Esophagus squamous epithelium (tissue), 5 donors: ENCODE results near the gene PRKG1. TPM values are rescaled to one million over a fixed set of nuclear protein-coding genes. Genes with fewer than 3 reads are reported as not detected.

Source experiments
- DNase-seq: peaks from one replicate; lab custom pipeline; 2025; lab: John Stamatoyannopoulos, UW
- H3K27ac ChIP-seq, 4 donors: fragments of 200-600 bp; sonication (generic); one replicate each; pipeline ENCODE4 v1.5.1; 2016 to 2019; ENCODE audit warnings: mild to moderate bottlenecking in 1 of 4
- H3K27me3 ChIP-seq, 4 donors: fragments of 200-600 bp; sonication (generic); 1 replicate in 3 of 4; 2 replicates in 1 of 4; pipeline versions ENCODE4 v1.5.1 to v1.6.0; 2017 to 2021; ENCODE audit warnings: antibody characterized with exemption in 1 of 4
- H3K36me3 ChIP-seq, 3 donors: fragments of 200-600 bp; sonication (generic); one replicate each; pipeline ENCODE4 v1.5.1; 2016 to 2019
- H3K4me1 ChIP-seq, 3 donors: fragments of 200-600 bp; sonication (generic); one replicate each; pipeline ENCODE4 v1.5.1; 2017 to 2019
- H3K4me3 ChIP-seq, 4 donors: fragments of 200-600 bp; sonication (generic); 1 replicate in 3 of 4; 2 replicates in 1 of 4; pipeline ENCODE4 v1.5.1; 2016 to 2019; ENCODE audit warnings: mild to moderate bottlenecking in 2 of 4, moderate library complexity in 1 of 4
- H3K9me3 ChIP-seq, 3 donors: fragments of 200-600 bp; sonication (generic); one replicate each; pipeline ENCODE4 v1.5.1; 2016 to 2019
- CTCF ChIP-seq, 6 experiments: fragments of 450-650 bp in 4 of 6; fragments of 200-600 bp in 2 of 6; sonication (generic) in 2 of 6; IDR thresholded peaks; one replicate each; pipeline ENCODE4 v1.5.1; 2016 to 2019; ENCODE audit warnings: antibody characterized with exemption in 6 of 6, mild to moderate bottlenecking in 4 of 6, moderate library complexity in 4 of 6
- POLR2A ChIP-seq, 4 donors: fragments of 450-650 bp; IDR thresholded peaks; one replicate each; pipeline ENCODE4 v1.6.1; 2017; ENCODE audit warnings: antibody characterized with exemption in 4 of 4, mild to moderate bottlenecking in 4 of 4, moderate library complexity in 3 of 4
- WGBS, 2 donors: methylation state at CpG; one replicate each; pipeline ENCODE4 v1.1.5; 2018; 5-methylcytosine and 5-hydroxymethylcytosine counted together
- intact Hi-C: fragments of 100-400 bp; cut with DNase I; formaldehyde crosslinking; loops from one replicate; pipeline ENCODE4 v1.15.0; 2022
- total RNA-seq, 4 donors: library from RNA; depleted of rRNA; stranded (reverse); fragments of >200 nt; gene quantifications; one replicate each; pipeline ENCODE4 v1.1.0, GENCODE V29; 2016
- donor health status: DM: yes; HTN: yes; CAD: no.

PRKG1 gene
- total RNA-seq, 4 donors from 2014 or later = 2.0 to 10.9 (median 3.8) TPM

DNA sequence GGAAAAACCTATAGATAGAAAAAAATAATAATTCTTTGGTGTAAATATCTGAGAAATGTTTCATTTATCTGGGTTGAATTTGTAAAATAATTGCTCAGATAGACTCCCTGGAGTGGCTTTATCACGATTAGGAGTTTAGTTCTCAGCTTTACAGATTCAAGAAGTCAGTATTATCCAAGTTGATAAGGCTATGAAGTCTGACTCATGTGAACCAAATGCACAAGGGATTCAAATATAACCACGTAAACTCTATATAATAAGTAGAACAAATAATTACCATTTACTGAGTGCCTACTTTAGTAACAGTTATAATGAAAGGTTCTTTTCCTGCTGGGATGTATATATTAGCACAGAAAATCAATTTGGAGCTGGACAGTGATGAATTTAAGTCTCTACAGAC lies 290.4 kb downstream of the PRKG1 start:
- 69 to 72% methylated on average over 2 of the region's 2 CpGs for WGBS, 2 donors
- no peak for DNase-seq
- Histone ChIP-seq H3K36me3 (no peaks in the 10 kb centered on the region), H3K27me3 (no peaks in the 10 kb centered on the region), H3K4me3 (no peak overlapping the region), H3K9me3 (no peaks in the 10 kb centered on the region), H3K27ac (no peak overlapping the region), H3K4me1 (no peaks in the 10 kb centered on the region)
- TF ChIP-seq CTCF (IDR thresholded peaks at IDR 0.05) = no peak
- no peak for TF ChIP-seq POLR2A (IDR thresholded peaks at IDR 0.05)
- intact Hi-C loops = no loop called here

DNA sequence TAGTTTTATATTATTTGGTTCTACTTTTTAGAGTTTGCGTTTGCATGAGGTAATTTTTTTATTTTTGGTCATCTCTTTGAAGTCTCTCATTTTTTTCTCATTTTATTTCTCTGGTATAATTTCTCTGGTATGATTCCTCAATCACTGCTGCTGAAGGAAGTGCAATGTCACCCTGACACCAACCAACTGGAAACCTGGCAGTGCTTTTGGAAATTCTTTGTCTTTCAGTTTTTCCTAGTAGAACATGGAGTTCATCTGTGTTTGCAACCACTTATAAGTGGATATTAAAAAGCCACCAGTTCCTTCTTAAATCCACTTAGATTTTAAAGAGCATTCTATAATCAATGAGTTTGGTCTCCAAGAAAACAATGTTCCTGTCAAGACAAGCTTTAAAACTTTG lies 291.8 kb downstream of the PRKG1 start:
- WGBS, 2 donors = 76 to 79% methylated on average over 1 of the region's 1 CpG
- H3K9me3 ChIP-seq = no peaks in the 10 kb centered on the region
- H3K36me3 ChIP-seq = no peaks in the 10 kb centered on the region
- no peaks in the 10 kb centered on the region for H3K4me1 ChIP-seq
- TF ChIP-seq POLR2A (IDR thresholded peaks at IDR 0.05) (no peak), CTCF (IDR thresholded peaks at IDR 0.05) (no peak)
- no peak overlapping the region for H3K4me3 ChIP-seq
- intact Hi-C loops = no loop called here
- no peaks in the 10 kb centered on the region for H3K27me3 ChIP-seq
- no peak for DNase-seq
- H3K27ac ChIP-seq = no peak overlapping the region

- H3K9me3 ChIP-seq = no peaks in the 10 kb centered on the region
- TF ChIP-seq POLR2A (IDR thresholded peaks at IDR 0.05) (no peak), CTCF (IDR thresholded peaks at IDR 0.05) (no peak)
- intact Hi-C loops = no loop called here
- no peaks in the 10 kb centered on the region for H3K4me1 ChIP-seq
- DNase-seq = no peak
- H3K36me3 ChIP-seq = no peaks in the 10 kb centered on the region
- WGBS, 2 donors = 67 to 80% methylated on average over 4 of the region's 4 CpGs
- H3K27ac ChIP-seq = peak overlapping the region in 1 of 4 donors; percentile 4
- H3K27me3 ChIP-seq = no peaks in the 10 kb centered on the region
- H3K4me3 ChIP-seq = peak overlapping the region in 1 of 4 donors; percentile 0
These were observed 292.8 kb downstream of the PRKG1 start for GRCh38 chr10:51367127-51367526.

DNA sequence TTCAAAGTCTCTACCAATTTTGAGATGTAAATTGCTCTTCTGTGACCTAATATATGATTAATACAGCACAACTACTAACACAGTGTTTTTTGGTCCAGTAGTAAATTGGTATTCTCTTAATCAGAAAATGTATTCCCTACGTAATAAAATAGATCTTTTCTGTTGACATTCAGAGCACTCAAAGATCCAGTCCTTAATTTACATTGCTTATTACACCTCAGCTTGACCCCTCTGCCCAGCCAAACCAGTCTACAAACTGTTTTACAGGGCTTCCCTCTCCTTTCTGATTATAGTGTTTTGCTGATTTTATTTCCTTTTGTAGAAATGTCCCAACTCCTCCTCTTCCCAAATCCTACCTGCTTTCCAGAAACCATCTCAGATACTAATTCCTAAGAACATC lies 293.4 kb downstream of the PRKG1 start:
- no peaks in the 10 kb centered on the region for H3K27me3 ChIP-seq
- no peaks in the 10 kb centered on the region for H3K36me3 ChIP-seq
- TF ChIP-seq POLR2A (IDR thresholded peaks at IDR 0.05) = no peak
- TF ChIP-seq CTCF (IDR thresholded peaks at IDR 0.05) = no peak
- H3K4me3 ChIP-seq = no peak overlapping the region
- H3K4me1 ChIP-seq = no peaks in the 10 kb centered on the region
- 75 to 84% methylated on average over 1 of the region's 1 CpG for WGBS, 2 donors
- no peak for DNase-seq
- no peaks in the 10 kb centered on the region for H3K9me3 ChIP-seq
- no peak overlapping the region for H3K27ac ChIP-seq
- intact Hi-C loops = no loop called here

- WGBS, 2 donors = 71 to 83% methylated on average over 5 of the region's 5 CpGs
These were observed 294.7 kb downstream of the PRKG1 start for GRCh38 chr10:51368943-51369342.

More at GRCh38 chr10:51368943-51369342, 294.7 kb downstream of the PRKG1 start:
- H3K27me3 ChIP-seq = no peaks in the 10 kb centered on the region
- no peaks in the 10 kb centered on the region for H3K4me1 ChIP-seq
- no peak for DNase-seq
- no peak for TF ChIP-seq POLR2A (IDR thresholded peaks at IDR 0.05)
- peak in 1 of 6 experiments; percentile 27 for TF ChIP-seq CTCF (IDR thresholded peaks at IDR 0.05)
- no peak overlapping the region for H3K27ac ChIP-seq
- no peaks in the 10 kb centered on the region for H3K9me3 ChIP-seq
- intact Hi-C loops = no loop called here
- no peaks in the 10 kb centered on the region for H3K36me3 ChIP-seq
- H3K4me3 ChIP-seq = no peak overlapping the region
